Measurements from ENCODE around the gene RASAL1.
A peak's percentile ranks its signal among the peaks of the same experiment; 100 is the strongest.

The RASAL1 gene

DNA sequence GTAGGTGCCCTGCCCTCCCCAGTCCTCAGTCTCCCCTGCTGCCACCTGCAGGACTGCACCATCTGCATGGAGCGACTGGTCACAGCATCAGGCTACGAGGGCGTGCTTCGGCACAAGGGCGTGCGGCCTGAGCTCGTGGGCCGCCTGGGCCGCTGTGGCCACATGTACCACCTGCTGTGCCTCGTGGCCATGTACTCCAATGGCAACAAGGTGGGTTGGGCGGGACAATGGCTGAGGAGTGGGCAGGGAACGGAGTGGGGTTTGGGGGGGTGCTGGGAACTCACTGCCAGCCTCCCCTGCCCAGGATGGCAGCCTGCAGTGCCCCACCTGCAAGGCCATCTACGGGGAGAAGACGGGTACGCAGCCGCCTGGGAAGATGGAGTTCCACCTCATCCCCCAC lies 40.8 kb downstream of the RASAL1 start:
- no peak for DNase-seq

GRCh38 chr12:113093409-113094101 lies 42.0 kb downstream of the RASAL1 start:
- DNase-seq: no peak

DNA sequence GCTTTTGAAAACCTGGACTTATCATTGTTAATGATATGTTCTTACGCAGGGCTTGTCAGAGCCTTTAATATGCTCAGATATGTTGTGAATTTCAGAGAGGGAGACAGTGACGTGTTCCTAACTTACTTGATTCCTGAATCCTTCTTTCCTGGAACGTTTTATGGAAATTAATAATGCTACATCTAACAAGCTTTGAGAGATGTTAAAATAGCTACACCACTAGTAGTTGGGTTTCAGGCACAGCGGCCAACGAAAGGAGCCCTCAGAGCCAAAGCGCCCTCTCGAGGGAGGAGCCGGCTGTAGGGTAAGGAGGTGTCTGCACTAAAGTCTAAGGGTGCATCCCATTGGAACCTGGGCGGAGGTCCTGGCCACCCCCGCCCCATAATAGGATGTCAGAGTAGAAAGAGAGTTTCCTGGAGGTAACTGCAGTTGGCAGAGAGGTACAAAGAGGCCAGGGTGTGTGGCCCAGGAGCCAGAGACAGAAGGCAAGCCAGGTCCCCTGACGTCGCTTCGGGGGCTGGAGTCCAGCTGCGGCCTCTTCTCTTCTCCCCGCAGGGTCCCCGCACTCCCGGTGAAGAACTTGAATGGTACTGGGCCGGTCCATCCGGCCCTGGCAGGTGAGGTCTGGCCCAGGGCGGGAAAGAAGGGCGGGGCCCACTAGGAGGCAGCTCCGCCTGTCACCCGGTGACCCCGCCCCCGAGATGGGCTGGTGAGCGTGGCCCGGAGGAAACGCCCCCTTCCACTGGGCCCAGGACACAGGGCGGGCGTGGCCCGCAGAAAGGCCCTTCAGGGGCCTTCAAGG lies 42.8 kb downstream of the RASAL1 start:
- DNase-seq: no peak

DNA sequence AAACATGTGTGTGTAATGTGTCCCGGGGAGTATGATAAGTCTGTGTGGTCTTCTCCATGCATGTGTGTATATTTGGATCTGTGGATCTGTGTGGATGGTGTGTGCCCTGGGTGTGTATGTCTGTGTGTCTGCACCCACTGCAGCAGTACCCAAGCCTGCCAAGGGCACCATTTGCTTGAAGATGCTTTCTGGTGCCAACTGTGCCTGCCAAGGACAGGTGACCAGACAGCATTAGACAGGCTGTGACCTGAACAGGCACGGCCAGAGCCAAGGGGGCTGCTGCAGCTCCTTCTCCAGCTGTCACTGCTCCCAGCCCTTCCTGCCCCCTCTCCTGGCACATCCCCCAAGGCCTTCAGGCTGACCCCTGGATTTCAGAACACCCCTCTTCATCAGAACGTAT lies 44.1 kb downstream of the RASAL1 start:
- DNase-seq: no peak

- DNase-seq: no peak
These were observed 44.8 kb downstream of the RASAL1 start for GRCh38 chr12:113090740-113091139.

DNA sequence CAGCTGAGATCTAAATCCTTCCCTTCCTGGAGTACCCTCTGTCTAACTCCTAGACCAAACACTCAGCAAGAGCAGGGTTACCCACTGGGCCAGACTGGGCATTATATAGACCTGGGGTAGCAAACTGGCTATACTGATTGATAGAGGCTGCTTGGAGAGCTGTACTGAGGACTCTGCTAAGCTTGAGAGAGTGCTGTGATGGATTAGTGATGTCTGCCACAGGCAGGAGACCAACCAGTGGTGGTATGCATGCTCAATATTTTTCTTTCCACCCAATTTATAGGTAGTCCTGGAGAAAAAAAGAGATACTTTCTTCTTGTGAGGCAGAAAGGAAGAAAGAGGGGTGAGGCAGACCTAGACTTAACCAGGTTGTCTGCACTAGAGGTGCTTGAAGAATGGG lies 45.7 kb downstream of the RASAL1 start:
- no peak for DNase-seq

- DNase-seq: peak; percentile 68
These were observed 46.4 kb downstream of the RASAL1 start for GRCh38 chr12:113088971-113089756.

DNA sequence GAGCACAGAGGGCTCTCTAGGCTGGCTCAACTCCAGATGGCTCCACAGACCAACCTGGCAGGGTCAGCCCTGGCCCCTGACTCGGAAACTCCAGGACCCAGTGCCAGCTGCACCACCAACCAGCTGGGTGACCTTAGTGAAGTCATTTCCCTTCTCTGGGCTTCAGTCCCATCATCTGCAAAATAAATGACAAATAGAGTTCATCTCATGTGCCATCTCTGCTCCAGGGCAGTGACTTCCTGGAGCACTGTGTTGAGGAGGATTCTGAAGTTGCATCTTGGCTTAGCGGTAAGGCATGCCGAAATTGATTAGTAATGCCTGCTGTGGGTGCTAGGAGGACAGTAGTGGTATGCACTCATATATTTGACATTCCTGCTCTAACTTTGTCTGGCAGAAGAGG lies 47.5 kb downstream of the RASAL1 start:
- DNase-seq: no peak

DNA sequence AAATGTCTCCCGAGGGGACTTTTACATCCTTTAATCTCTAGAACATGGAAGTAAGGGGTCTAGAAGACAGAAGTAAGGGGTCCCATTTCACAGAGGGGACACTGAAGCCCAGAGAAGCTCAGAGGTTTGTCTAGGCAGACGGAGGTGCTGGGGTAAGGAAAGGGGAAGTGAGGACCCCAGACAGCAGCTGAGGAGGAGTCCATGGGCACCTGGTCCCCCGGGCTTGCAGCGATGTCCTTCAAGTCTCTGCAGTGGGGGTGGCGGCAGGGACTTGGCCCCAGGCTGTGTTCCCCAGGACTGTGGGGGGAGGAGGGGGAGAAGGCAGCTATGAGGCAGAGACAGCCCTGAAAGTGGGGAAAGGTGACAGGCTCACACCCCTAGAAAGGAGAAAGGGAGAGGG lies 48.4 kb downstream of the RASAL1 start:
- no peak for DNase-seq

GRCh38 chr12:113086249-113087164 lies 49.1 kb downstream of the RASAL1 start:
- peak; percentile 52 for DNase-seq

- no peak for DNase-seq
These were observed 51.6 kb downstream of the RASAL1 start for GRCh38 chr12:113083863-113084435.

DNA sequence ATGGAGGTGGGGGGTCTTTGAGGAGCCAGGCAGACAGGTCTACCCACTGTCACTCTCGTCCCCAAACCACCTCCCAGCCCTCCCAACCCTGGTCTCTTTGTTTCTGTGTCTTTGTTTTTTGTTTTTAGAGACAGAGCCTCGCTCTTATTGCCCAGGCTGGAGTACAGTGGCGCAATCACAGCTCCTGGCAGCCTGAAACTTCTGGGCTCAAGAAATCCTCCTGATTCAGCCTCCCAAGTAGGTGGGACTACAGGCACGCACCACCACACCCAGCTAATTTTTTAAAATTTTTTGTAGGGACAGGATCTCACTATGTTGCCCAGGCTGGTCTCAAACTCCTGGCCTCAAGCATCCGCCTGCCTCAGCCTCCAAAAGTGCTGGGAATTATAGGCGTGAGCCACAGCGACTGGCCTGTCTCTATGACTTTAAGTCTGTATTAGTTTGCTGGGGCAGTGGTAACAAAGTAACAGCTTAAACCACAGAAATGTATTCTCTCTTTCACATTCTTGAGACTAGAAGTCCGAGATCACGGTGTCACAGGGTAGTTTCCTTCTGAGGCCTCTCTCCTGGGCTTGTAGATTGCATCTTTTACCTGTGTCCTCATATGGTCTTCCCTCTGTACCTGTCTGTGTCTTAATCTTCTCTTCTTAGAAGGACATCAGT lies 52.9 kb downstream of the RASAL1 start:
- no peak for DNase-seq

GRCh38 chr12:113081873-113082272 lies 53.7 kb downstream of the RASAL1 start:
- DNase-seq: no peak

GRCh38 chr12:113077859-113078255 lies 57.7 kb downstream of the RASAL1 start:
- no peak for DNase-seq

- no peak for DNase-seq
These were observed 58.3 kb downstream of the RASAL1 start for GRCh38 chr12:113077057-113077858.

- DNase-seq: peak; percentile 27
These were observed 60.4 kb downstream of the RASAL1 start for GRCh38 chr12:113075137-113075683.

GRCh38 chr12:113073586-113073985 lies 62.0 kb downstream of the RASAL1 start:
- no peak for DNase-seq

GRCh38 chr12:113072136-113072535 lies 63.4 kb downstream of the RASAL1 start:
- no peak for DNase-seq

DNA sequence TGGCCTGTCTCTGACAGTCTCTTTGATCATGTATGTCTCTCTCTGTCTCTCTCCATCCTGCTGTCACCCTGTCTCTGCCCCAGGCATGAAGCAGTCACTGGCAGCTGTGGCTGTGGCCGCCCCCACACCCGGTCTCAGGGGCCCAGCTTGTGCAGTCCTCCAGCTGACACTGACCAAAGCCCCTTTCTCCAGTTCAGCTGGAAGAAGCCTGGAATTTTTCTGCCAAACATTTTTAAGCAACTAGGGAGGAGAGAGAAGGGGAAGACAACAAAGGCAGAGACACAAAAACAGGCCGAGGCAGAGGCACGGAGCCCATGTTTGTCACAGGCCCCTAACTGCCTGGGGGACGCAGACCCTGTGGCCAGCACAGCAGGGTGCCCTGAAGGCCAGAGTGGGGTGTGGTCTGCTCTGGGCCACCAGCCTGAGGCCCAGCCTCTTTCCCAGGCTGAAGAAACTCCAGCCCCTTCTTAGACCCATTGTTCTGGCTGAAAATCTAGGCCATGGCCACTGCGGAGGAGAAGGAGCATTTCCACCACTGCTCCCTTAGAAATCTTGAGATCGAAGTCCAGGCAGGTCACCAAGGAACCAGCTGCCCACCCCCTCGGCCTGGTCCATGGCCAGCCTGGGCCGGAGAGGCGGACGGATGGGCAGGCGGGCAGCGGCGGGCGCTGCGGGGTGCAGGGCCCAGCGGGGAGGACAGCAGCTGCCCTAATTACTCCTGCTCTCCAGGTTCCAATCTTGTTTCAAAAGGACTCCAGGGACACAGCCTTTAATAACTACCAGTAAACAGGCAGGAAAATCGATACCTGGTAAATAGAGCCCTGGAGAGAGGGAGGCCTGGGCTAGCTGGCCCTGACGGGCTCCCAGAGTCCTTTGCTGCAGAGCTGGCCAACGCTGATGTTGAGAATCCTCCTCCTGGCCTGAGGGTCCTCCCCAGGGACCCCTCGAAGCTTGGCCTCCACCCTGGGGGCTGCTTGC lies 64.1 kb downstream of the RASAL1 start:
- DNase-seq: no peak

Data from CD4-positive, alpha-beta T cell treated with Interleukin-21 for 1 hour (primary cell).